GM12892 (cell line): ENCODE results near the gene EXO5.

Experiments
- POLR2A ChIP-seq: IDR thresholded peaks from 2 replicates; pipeline ENCODE4 v1.6.1; 2011; ENCODE audit warnings: low read depth, low read length, control low read depth
- POLR2AphosphoS5 ChIP-seq: IDR thresholded peaks from 2 replicates; pipeline ENCODE4 v1.6.1; 2011; ENCODE audit warnings: low read depth, low read length, control low read depth
- TAF1 ChIP-seq: IDR thresholded peaks from 2 replicates; pipeline ENCODE4 v1.6.1; 2011; ENCODE audit warnings: low read depth, mild to moderate bottlenecking, control low read depth, low read length, borderline replicate concordance

GRCh38 chr1:40519517-40519916 is 10.9 kb downstream of the EXO5 start:
- TF ChIP-seq POLR2AphosphoS5 (no peak), POLR2A (no peak), TAF1 (no peak)
